Prostate gland (tissue), 2 donors: Measurements from ENCODE around the gene C1GALT1.

Experiments
- CTCF ChIP-seq, 4 experiments: fragments of 200-600 bp in 2 of 4; fragments of 450-650 bp in 2 of 4; sonication (generic) in 2 of 4; IDR thresholded peaks; 1 replicate in 3 of 4; 2 replicates in 1 of 4; pipeline ENCODE4 v1.5.1; 2016 to 2019; ENCODE audit warnings: antibody characterized with exemption in 4 of 4, mild to moderate bottlenecking in 2 of 4, moderate library complexity in 2 of 4
- POLR2A ChIP-seq: fragments of 450-650 bp; IDR thresholded peaks from one replicate; pipeline ENCODE4 v1.6.1; 2016; ENCODE audit warnings: antibody characterized with exemption, mild to moderate bottlenecking

GRCh38 chr7:7228472-7228871 lies 46.1 kb downstream of the C1GALT1 start:
- TF ChIP-seq CTCF (IDR thresholded peaks at IDR 0.05) (no peak), POLR2A (no peak)
